NCI-H748 (cell line): ENCODE results near the gene ASB9.

Experiments used
- DNase-seq: peaks from one replicate; lab custom pipeline; 2025; ENCODE audit not compliant: unreplicated experiment; lab: John Stamatoyannopoulos, UW

The ASB9 gene

GRCh38 chrX:15194146-15194545, 75.7 kb downstream of the ASB9 start:
- DNase-seq: no peak
